Ishikawa (cell line): ENCODE results near the gene COG6.

Experiments used
- CEBPB ChIP-seq: IDR thresholded peaks from 2 replicates; pipeline ENCODE4 v1.6.1; 2012
- CREB1 ChIP-seq: IDR thresholded peaks from 2 replicates; pipeline ENCODE4 v1.6.1; 2012; ENCODE audit warnings: low read depth
- EGR1 ChIP-seq: IDR thresholded peaks from 2 replicates; pipeline ENCODE4 v1.6.1; 2012
- EP300 ChIP-seq: IDR thresholded peaks from 2 replicates; pipeline ENCODE4 v1.6.1; 2012; ENCODE audit warnings: borderline replicate concordance
- FOXM1 ChIP-seq: IDR thresholded peaks from 2 replicates; pipeline ENCODE4 v1.6.1; 2012; ENCODE audit warnings: low read depth, borderline replicate concordance
- NFIC ChIP-seq: IDR thresholded peaks from 2 replicates; pipeline ENCODE4 v1.6.1; 2012
- RAD21 ChIP-seq: IDR thresholded peaks from 2 replicates; pipeline ENCODE4 v1.6.1; 2012; ENCODE audit warnings: low read depth
- TAF1 ChIP-seq: IDR thresholded peaks from 2 replicates; pipeline ENCODE4 v1.6.1; 2012; ENCODE audit warnings: low read depth, mild to moderate bottlenecking
- TCF12 ChIP-seq: IDR thresholded peaks from 2 replicates; pipeline ENCODE4 v1.6.1; 2012; ENCODE audit warnings: low read depth
- TEAD4 ChIP-seq: IDR thresholded peaks from 2 replicates; pipeline ENCODE4 v1.6.1; 2012
- YY1 ChIP-seq: IDR thresholded peaks from 2 replicates; pipeline ENCODE4 v1.6.1; 2012; ENCODE audit warnings: low read depth
- ZBTB7A ChIP-seq: IDR thresholded peaks from 2 replicates; pipeline ENCODE4 v1.6.1; 2012; ENCODE audit warnings: low read depth
- TF ChIP-seq, protein P1 (sequence below): IDR thresholded peaks from 2 replicates; pipeline ENCODE4 v1.6.1; 2012
- TF ChIP-seq, protein P2 (sequence below): IDR thresholded peaks from 2 replicates; pipeline ENCODE4 v1.6.1; 2012
- TF ChIP-seq, protein P3 (sequence below): IDR thresholded peaks from 2 replicates; pipeline ENCODE4 v1.6.1; 2012; ENCODE audit warnings: low read depth, mild to moderate bottlenecking

Gene COG6

DNA sequence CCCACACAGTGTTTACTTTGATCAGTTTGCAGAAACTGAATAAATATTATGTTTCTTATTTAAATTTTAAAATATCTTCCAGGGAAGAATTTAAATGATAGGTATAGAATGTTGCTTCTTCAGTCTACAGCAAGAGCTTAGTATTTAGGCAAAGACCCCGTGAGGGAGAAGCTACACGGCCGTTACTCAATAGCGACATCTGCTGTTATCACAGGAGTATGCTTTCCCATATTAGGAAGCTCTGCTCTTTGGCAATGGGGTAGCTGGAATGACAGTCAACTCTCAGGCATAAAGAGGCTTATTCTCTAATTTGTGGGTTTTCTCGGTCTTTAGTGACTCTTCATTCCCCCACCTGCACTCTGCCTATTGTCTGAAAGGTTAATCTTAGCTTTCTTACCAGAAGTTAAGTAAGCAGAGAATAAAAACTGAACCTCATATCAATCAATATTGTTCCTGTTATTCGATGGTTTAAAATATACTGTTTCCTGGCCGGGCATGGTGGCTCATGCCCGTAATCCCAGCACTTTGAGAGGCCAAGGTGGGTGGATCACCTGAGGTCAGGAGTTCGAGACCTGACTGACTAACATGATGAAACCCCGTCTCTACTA is 39.3 kb upstream of the COG6 start:
- TF ChIP-seq EGR1 (no peak), RAD21 (peak; percentile 85), YY1 (no peak)
- TF ChIP-seq, protein P1, sequence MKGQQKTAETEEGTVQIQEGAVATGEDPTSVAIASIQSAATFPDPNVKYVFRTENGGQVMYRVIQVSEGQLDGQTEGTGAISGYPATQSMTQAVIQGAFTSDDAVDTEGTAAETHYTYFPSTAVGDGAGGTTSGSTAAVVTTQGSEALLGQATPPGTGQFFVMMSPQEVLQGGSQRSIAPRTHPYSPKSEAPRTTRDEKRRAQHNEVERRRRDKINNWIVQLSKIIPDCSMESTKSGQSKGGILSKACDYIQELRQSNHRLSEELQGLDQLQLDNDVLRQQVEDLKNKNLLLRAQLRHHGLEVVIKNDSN: no peak

DNA sequence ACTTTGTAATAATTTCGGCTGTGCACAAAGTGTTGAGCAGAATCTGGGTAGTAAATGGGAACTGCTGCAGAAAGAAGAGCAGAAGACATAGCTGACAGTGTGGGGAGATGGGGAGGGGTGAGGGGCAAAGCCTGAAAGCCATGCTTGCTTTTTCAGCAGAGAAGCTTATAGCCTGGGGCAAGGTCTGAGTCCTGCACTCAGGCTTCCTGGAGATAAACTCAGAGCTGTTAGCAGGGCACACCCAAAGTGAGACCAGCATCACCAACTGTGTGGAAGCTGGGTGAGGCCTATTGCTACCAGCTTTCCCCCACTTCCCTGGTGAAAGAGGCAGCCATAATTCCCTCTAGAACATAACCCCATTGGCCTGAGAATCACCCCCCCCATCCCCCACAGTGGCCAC is 36.9 kb upstream of the COG6 start:
- no peak for TF ChIP-seq TEAD4
- no peak for TF ChIP-seq NFIC
- TF ChIP-seq RAD21: no peak
- TF ChIP-seq, protein P1: no peak
- no peak for TF ChIP-seq TCF12
- TF ChIP-seq TAF1: no peak
- TF ChIP-seq CREB1: no peak
- TF ChIP-seq CEBPB: no peak

DNA sequence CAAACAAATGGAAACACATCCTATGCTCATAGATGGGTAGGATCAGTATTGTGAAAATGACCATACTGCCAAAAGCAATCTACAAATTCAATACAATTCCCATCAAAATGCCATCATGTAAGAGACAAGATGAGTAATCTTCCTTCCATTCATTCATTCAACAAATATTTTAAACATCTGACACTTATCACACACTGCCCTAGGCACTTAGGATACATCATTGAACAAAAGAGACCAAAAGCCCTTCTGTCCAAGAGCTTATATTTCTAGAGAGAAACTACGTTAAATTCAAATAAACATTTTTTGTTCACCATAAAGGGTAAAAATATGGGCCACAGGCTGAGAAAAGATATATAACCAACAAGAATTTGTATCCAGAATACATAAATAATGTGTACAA is 32.0 kb upstream of the COG6 start:
- TF ChIP-seq, protein P2, sequence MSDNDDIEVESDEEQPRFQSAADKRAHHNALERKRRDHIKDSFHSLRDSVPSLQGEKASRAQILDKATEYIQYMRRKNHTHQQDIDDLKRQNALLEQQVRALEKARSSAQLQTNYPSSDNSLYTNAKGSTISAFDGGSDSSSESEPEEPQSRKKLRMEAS: no peak
- TF ChIP-seq NFIC: no peak
- no peak for TF ChIP-seq TEAD4
- no peak for TF ChIP-seq RAD21
- TF ChIP-seq, protein P3, sequence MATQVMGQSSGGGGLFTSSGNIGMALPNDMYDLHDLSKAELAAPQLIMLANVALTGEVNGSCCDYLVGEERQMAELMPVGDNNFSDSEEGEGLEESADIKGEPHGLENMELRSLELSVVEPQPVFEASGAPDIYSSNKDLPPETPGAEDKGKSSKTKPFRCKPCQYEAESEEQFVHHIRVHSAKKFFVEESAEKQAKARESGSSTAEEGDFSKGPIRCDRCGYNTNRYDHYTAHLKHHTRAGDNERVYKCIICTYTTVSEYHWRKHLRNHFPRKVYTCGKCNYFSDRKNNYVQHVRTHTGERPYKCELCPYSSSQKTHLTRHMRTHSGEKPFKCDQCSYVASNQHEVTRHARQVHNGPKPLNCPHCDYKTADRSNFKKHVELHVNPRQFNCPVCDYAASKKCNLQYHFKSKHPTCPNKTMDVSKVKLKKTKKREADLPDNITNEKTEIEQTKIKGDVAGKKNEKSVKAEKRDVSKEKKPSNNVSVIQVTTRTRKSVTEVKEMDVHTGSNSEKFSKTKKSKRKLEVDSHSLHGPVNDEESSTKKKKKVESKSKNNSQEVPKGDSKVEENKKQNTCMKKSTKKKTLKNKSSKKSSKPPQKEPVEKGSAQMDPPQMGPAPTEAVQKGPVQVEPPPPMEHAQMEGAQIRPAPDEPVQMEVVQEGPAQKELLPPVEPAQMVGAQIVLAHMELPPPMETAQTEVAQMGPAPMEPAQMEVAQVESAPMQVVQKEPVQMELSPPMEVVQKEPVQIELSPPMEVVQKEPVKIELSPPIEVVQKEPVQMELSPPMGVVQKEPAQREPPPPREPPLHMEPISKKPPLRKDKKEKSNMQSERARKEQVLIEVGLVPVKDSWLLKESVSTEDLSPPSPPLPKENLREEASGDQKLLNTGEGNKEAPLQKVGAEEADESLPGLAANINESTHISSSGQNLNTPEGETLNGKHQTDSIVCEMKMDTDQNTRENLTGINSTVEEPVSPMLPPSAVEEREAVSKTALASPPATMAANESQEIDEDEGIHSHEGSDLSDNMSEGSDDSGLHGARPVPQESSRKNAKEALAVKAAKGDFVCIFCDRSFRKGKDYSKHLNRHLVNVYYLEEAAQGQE: no peak
- TF ChIP-seq, protein P1: no peak
- no peak for TF ChIP-seq CREB1
- no peak for TF ChIP-seq ZBTB7A
- TF ChIP-seq TCF12: no peak
- no peak for TF ChIP-seq EP300
- TF ChIP-seq YY1: no peak
- TF ChIP-seq CEBPB: no peak
- no peak for TF ChIP-seq FOXM1
- no peak for TF ChIP-seq TAF1
- no peak for TF ChIP-seq EGR1

DNA sequence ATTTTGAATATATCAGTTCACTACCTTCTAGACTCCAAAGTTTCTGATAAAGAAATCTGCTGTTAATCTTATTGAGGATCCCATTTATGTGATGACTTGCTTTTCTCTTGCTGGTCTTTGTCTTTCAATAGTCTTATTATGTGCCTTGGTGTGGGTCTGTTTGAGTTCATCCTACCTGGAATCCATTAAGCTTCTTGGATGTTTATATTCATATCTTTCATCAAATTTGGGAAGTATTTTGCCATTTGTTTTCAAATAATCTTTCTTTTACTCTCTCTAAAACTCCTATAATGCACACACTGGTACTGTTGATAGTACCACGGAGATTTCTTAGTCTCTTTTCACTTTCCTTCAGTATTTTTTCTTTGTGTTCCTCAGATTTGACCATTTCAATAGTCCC is 24.2 kb upstream of the COG6 start:
- no peak for TF ChIP-seq YY1
- no peak for TF ChIP-seq ZBTB7A
- no peak for TF ChIP-seq CEBPB
- TF ChIP-seq, protein P1: no peak
- TF ChIP-seq TCF12: no peak

DNA sequence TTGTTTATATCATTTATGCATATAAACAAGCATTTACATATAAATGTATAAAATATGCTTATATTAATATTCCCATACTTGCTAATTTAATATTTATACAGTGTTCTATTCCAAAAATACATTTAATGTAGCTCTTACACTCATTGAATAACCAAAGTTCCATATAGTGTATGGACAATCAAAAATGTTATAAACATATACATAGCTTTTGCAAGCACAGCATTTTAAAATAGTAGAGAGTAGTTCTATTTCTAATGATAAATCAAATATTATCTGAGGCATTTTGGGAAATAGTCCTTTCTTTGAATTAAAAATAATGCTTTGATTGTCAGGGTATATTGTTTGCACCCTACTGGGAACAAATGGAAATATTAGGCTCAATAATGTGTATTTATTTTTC is 22.5 kb upstream of the COG6 start:
- TF ChIP-seq EGR1: no peak
- no peak for TF ChIP-seq YY1
- TF ChIP-seq NFIC: no peak
- TF ChIP-seq FOXM1: no peak
- no peak for TF ChIP-seq TEAD4
- no peak for TF ChIP-seq CEBPB
- TF ChIP-seq TAF1: no peak
- TF ChIP-seq, protein P2: no peak
- no peak for TF ChIP-seq EP300
- TF ChIP-seq, protein P3: no peak
- TF ChIP-seq, protein P1: no peak
